Activated CD8-positive, alpha-beta memory T cell treated with anti-CD3 and anti-CD28 coated beads for 36 hours (primary cell): ENCODE data around the gene CUL5. TPM values are rescaled to one million over a fixed set of nuclear protein-coding genes. Genes with fewer than 3 reads are reported as not detected.
"Not testable (repeated sequence)": the region's sequence is repeated elsewhere in the genome, so short reads cannot be mapped to it uniquely, and the experiment has no call there.

ENCODE experiments used
- CTCF ChIA-PET: fragments of 350-600 bp; sonication (Branson Sonifier 250); formaldehyde crosslinking; loops from one replicate; lab custom pipeline; 2021; ENCODE audit warnings: antibody characterized with exemption; lab: Charles Lee
- POLR2A ChIA-PET: fragments of 350-600 bp; sonication (Branson Sonifier 250); formaldehyde crosslinking; loops from one replicate; lab custom pipeline; 2021; ENCODE audit warnings: antibody characterized with exemption; lab: Charles Lee
- total RNA-seq, 2 experiments: library from RNA; stranded (reverse); gene quantifications; one replicate each; pipeline ENCODE4 v1.2.3, GENCODE V29; 2021

CUL5 gene
- total RNA-seq, 2 experiments from 2014 or later = 37.2 to 40.2 TPM

- ChIA-PET POLR2A (no interaction called here), CTCF (no interaction called here)
Observed at GRCh38 chr11:108093128-108093904, 84.6 kb downstream of the CUL5 start.

GRCh38 chr11:108097179-108097578 is 88.5 kb downstream of the CUL5 start:
- CTCF ChIA-PET = interaction anchor here (1.5 kb wide), 1 partner anchor 89 kb away, joined by 3 read pairs; the partner anchor contains the start of gene CUL5

GRCh38 chr11:108101090-108101775 is 92.5 kb downstream of the CUL5 start:
- CTCF ChIA-PET = interaction anchor here (1.5 kb wide), 1 partner anchor 16 kb away, joined by 3 read pairs; no protein-coding TSS in a partner anchor
- POLR2A ChIA-PET = no interaction called here

More at GRCh38 chr11:108097179-108097578, 88.5 kb downstream of the CUL5 start:
- POLR2A ChIA-PET = no interaction called here

GRCh38 chr11:108111126-108111525 is 102.4 kb downstream of the CUL5 start:
- CTCF ChIA-PET = no interaction called here
- POLR2A ChIA-PET = no interaction called here

GRCh38 chr11:108112057-108112456 is 103.4 kb downstream of the CUL5 start:
- ChIA-PET CTCF (no interaction called here), POLR2A (no interaction called here)

- ChIA-PET CTCF (no interaction called here), POLR2A (no interaction called here)
Observed at GRCh38 chr11:108115500-108116140, 106.9 kb downstream of the CUL5 start.

- CTCF ChIA-PET = interaction anchor here (1.4 kb wide), 1 partner anchor 380 kb away, joined by 4 read pairs; the partner anchor contains the start of gene POGLUT3
Observed at GRCh38 chr11:108117746-108118371, 109.2 kb downstream of the CUL5 start.

GRCh38 chr11:108120936-108121273 is 112.2 kb downstream of the CUL5 start:
- POLR2A ChIA-PET = not testable (repeated sequence)
- CTCF ChIA-PET = interaction anchor here (0.8 kb wide), 1 partner anchor 112 kb away, joined by 3 read pairs; the partner anchor contains the start of gene CUL5

More at GRCh38 chr11:108117746-108118371, 109.2 kb downstream of the CUL5 start:
- POLR2A ChIA-PET = interaction anchor here (0.6 kb wide), 1 partner anchor 379 kb away, joined by 3 read pairs; no protein-coding TSS in a partner anchor

- ChIA-PET POLR2A (interaction anchor here (1.2 kb wide), 1 partner anchor 543 kb away, joined by 4 read pairs; the partner anchor contains the start of gene DDX10), CTCF (interaction anchor here (0.8 to 1.2 kb wide), 3 partner anchors 101 to 526 kb away, joined by 3 read pairs; partner anchors contain the start of genes ATM, CUL5 and NPAT)
Observed at GRCh38 chr11:108121274-108122155, 112.8 kb downstream of the CUL5 start, which contains the start of gene ACAT1. Gene ACAT1 (plus strand): TSS chr11:108121567. CDS start chr11:108121607, 40 bp downstream.

- ChIA-PET POLR2A (interaction anchor here (1.2 kb wide), 1 partner anchor 542 kb away, joined by 4 read pairs; the partner anchor contains the start of gene DDX10), CTCF (interaction anchor here (0.5 to 1.2 kb wide), 3 partner anchors 101 to 540 kb away, joined by 3 read pairs; partner anchors contain the start of genes ATM and NPAT)
Observed at GRCh38 chr11:108122166-108122628, 113.5 kb downstream of the CUL5 start.

- POLR2A ChIA-PET = no interaction called here
- CTCF ChIA-PET = interaction anchor here (1.5 kb wide), 1 partner anchor 16 kb away, joined by 3 read pairs; no protein-coding TSS in a partner anchor
Observed at GRCh38 chr11:108125096-108125495, 116.4 kb downstream of the CUL5 start.

- ChIA-PET POLR2A (no interaction called here), CTCF (no interaction called here)
Observed at GRCh38 chr11:108128772-108129171, 120.1 kb downstream of the CUL5 start.

- CTCF ChIA-PET = interaction anchor here (0.7 kb wide), 1 partner anchor 513 kb away, joined by 4 read pairs; no protein-coding TSS in a partner anchor
Observed at GRCh38 chr11:108131993-108132392, 123.3 kb downstream of the CUL5 start.

GRCh38 chr11:108132993-108133538 is 124.4 kb downstream of the CUL5 start:
- POLR2A ChIA-PET, CTCF ChIA-PET: not testable (repeated sequence)

More at GRCh38 chr11:108131993-108132392, 123.3 kb downstream of the CUL5 start:
- POLR2A ChIA-PET = no interaction called here

GRCh38 chr11:108135845-108136544 is 127.3 kb downstream of the CUL5 start:
- POLR2A ChIA-PET = no interaction called here

GRCh38 chr11:108137212-108137611 is 128.5 kb downstream of the CUL5 start:
- ChIA-PET CTCF (no interaction called here), POLR2A (no interaction called here)

More at GRCh38 chr11:108135845-108136544, 127.3 kb downstream of the CUL5 start:
- CTCF ChIA-PET = no interaction called here

GRCh38 chr11:108142304-108142703 is 133.6 kb downstream of the CUL5 start:
- POLR2A ChIA-PET = no interaction called here
- CTCF ChIA-PET = interaction anchor here (2.1 kb wide), 1 partner anchor 13 kb away, joined by 6 read pairs; no protein-coding TSS in a partner anchor
